Left ventricle myocardium inferior (tissue), 1 donor: ENCODE data around the gene KCNK3. TPM values are rescaled to one million over a fixed set of nuclear protein-coding genes. Genes with fewer than 3 reads are reported as not detected.

Experiments
- DNase-seq: peaks from one replicate; pipeline ENCODE4 v3.0.0-alpha.2; 2020
- H3K27ac ChIP-seq: fragments of 200-600 bp; replicated peaks from 2 replicates; pipeline ENCODE4 v1.8.0; 2021
- H3K27me3 ChIP-seq: fragments of 200-600 bp; 2 replicates; pipeline ENCODE4 v1.8.0; 2021; ENCODE audit warnings: low read depth
- H3K36me3 ChIP-seq: fragments of 200-600 bp; 2 replicates; pipeline ENCODE4 v1.8.0; 2021
- H3K4me1 ChIP-seq: fragments of 200-600 bp; 2 replicates; pipeline ENCODE4 v1.8.0; 2021
- H3K4me3 ChIP-seq: fragments of 200-600 bp; 2 replicates; pipeline ENCODE4 v1.8.0; 2021; ENCODE audit warnings: mild to moderate bottlenecking, moderate library complexity
- H3K9me3 ChIP-seq: fragments of 200-600 bp; replicated peaks from 2 replicates; pipeline ENCODE4 v1.8.0; 2021
- intact Hi-C: fragments of 100-400 bp; cut with micrococcal nuclease; formaldehyde crosslinking; loops from one replicate; pipeline ENCODE4 v1.11.0; 2022
- total RNA-seq: library from RNA; stranded (reverse); fragmentation: NEBNext Ultra II Directional; extraction: Animal tissue kit (Norgen Biotek cat#: 25700); gene quantifications from one replicate; pipeline ENCODE4 v1.2.1, GENCODE V29; 2021
- TF ChIP-seq, protein P1 (sequence below): fragments of 200-600 bp; IDR thresholded peaks from 2 replicates; pipeline ENCODE4 v1.8.0; 2021; ENCODE audit warnings: antibody characterized with exemption, mild to moderate bottlenecking, borderline replicate concordance
- donor health status: DM: no; HTN: yes; CAD: no; lungs with severe emphysema.

KCNK3 gene
- total RNA-seq, 1 donor from 2014 or later, result 3.2 TPM

DNA sequence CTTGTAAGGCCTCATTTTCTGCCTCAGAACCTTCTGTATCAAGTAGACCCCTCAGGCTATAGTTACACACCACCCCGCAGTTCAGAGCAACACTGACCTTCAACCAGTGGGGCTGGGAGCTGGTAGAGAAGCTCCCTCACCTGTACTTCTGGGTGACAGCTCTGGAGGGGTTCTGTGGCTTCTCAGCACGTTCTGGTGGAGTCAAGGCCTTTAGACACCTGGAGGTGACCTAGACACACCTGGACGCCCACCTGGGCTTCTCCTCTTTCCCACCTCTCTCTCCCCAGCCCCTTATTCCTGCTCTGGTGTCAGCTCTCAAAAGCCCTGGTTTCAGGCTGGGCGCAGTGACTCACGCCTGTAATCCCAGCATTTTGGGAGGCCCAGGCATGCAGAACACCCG is 44.0 kb upstream of the KCNK3 start:
- TF ChIP-seq, protein P1, sequence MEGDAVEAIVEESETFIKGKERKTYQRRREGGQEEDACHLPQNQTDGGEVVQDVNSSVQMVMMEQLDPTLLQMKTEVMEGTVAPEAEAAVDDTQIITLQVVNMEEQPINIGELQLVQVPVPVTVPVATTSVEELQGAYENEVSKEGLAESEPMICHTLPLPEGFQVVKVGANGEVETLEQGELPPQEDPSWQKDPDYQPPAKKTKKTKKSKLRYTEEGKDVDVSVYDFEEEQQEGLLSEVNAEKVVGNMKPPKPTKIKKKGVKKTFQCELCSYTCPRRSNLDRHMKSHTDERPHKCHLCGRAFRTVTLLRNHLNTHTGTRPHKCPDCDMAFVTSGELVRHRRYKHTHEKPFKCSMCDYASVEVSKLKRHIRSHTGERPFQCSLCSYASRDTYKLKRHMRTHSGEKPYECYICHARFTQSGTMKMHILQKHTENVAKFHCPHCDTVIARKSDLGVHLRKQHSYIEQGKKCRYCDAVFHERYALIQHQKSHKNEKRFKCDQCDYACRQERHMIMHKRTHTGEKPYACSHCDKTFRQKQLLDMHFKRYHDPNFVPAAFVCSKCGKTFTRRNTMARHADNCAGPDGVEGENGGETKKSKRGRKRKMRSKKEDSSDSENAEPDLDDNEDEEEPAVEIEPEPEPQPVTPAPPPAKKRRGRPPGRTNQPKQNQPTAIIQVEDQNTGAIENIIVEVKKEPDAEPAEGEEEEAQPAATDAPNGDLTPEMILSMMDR, result no peak
- H3K36me3 ChIP-seq, result no peaks in the 10 kb centered on the region
- H3K27me3 ChIP-seq, result peaks cover 68% of the 10 kb centered on the region
- intact Hi-C loops, result no loop called here
- no peaks in the 10 kb centered on the region for H3K9me3 ChIP-seq
- H3K4me3 ChIP-seq, result no peak overlapping the region
- no peak overlapping the region for H3K27ac ChIP-seq
- H3K4me1 ChIP-seq, result no peaks in the 10 kb centered on the region
- DNase-seq, result no peak

DNA sequence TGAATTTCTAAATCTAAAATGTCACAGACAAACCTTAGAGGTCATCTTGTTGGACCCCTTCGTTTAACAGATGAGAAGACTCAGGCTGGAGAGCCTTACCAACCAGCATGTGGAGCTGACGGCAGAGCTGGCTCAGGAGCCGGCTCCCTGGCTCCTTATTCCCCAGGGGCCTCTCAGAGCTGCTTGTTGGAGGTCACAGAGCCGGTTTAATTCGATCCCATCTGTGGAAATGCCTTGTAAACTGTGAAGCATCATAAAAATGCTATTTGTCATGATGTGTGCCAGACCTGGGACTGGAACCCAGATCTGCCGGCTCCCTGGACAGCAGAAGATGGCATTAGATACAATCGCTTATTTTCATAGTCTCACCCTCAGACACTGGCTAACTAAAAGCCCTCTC is 43.2 kb upstream of the KCNK3 start:
- Histone ChIP-seq H3K4me3 (no peak overlapping the region), H3K36me3 (no peaks in the 10 kb centered on the region), H3K4me1 (no peaks in the 10 kb centered on the region), H3K9me3 (no peaks in the 10 kb centered on the region), H3K27me3 (peaks cover 59% of the 10 kb centered on the region), H3K27ac (no peak overlapping the region)
- TF ChIP-seq, protein P1, result no peak
- intact Hi-C loops, result no loop called here
- no peak for DNase-seq

DNA sequence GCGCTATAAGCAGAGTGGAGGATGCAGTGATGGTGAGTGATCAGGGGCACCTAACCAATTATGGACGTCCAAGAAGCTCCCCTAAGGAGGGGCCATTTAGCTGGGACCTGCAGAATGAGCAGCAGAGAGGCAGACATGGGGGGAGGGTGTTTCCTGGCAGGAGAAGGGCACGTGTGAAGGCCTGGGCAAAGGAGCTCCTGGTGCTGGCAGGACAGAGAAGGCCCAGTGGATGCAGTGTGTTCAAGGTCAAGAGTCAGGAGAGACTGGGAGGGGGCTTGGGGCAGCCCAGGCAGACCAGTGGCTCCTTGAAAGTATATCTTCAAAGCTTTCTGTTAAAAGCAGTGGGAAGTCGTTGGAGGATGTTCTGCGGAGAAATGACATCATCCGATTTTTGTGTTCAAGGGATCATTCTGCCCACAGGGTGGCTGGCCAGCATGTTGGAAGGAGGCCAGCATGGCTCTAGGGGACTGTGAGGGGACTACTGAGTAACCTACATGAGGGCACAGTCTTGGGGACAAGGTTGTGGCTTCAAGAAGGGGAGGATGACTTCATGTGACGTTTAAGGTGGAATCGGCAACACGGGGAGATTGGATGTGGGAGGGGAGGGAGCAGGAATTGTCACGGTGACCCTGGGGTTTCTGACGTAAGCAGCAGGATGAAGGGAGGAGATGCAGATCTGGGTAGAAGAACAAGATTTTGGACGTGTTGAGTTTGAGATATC is 42.4 kb upstream of the KCNK3 start:
- no peaks in the 10 kb centered on the region for H3K4me1 ChIP-seq
- intact Hi-C loops, result no loop called here
- H3K27ac ChIP-seq, result no peak overlapping the region
- H3K9me3 ChIP-seq, result no peaks in the 10 kb centered on the region
- DNase-seq, result no peak
- H3K4me3 ChIP-seq, result no peak overlapping the region
- H3K36me3 ChIP-seq, result no peaks in the 10 kb centered on the region
- TF ChIP-seq, protein P1, result no peak
- peaks cover 51% of the 10 kb centered on the region for H3K27me3 ChIP-seq

DNA sequence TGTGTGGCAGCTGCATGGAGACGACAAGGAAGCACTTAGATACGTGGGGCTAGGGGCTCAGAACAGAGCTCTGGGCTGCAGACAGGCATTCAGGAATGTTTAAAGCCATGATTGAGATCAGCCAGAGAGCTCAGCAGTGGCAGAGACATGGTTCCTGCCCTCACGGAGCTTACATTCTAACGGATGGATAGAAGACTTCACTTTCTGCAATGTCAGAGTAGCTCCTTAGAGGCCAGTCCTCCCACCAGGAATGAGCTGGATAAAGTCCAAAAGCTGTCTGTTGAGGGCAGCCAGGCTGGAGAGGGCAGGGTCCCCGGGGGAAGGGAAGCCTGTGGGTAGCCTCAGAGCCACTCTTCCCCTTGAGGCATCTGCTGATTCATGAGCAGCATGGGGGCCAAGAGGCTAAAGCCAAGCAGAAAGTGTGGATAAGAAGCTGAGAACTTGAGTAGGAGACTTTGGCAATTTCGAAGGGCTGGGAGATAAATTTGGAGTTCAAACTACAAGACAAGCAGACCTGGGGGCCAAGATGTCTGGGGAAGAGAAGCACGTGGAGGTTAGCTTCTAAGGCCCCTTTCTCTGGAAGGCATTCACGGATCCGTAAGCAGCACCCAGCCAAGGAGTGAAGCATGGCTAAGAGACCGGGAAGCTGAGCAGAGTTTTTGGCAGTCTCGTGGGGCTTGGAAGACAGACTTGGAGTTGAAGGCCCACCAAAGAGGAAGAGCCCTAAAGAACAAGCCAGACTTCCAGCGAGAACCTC is 41.6 kb upstream of the KCNK3 start:
- TF ChIP-seq, protein P1, result no peak
- intact Hi-C loops, result no loop called here
- Histone ChIP-seq H3K27me3 (peaks cover 44% of the 10 kb centered on the region), H3K9me3 (no peaks in the 10 kb centered on the region), H3K36me3 (no peaks in the 10 kb centered on the region), H3K4me3 (no peak overlapping the region), H3K27ac (no peak overlapping the region), H3K4me1 (no peaks in the 10 kb centered on the region)
- DNase-seq, result no peak

DNA sequence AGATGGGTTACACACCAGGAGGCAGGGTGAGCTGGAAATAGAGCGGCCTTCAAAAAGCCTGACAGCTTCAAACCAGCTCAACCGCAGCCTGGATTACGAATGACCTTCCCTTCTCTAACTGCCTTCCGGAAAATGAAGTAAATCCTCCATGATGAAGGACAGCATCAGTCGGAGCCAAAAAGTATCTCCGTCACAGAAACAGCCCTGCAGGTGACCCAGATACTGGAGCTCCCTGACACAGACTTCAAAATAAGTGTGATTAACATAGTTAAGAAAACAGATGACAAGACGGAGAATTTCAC is 41.1 kb upstream of the KCNK3 start:
- Histone ChIP-seq H3K4me3 (no peak overlapping the region), H3K27ac (no peak overlapping the region), H3K36me3 (no peaks in the 10 kb centered on the region), H3K27me3 (peaks cover 38% of the 10 kb centered on the region), H3K4me1 (no peaks in the 10 kb centered on the region), H3K9me3 (no peaks in the 10 kb centered on the region)
- intact Hi-C loops, result no loop called here
- no peak for DNase-seq
- TF ChIP-seq, protein P1, result no peak
